Activated naive CD8-positive, alpha-beta T cell treated with anti-CD3 and anti-CD28 coated beads, Interleukin-2, amount 50 U/mL, for 24 hours (primary cell): ENCODE data around the gene IL34.

Source experiments
- ATAC-seq: fragments of 150-1000 bp; cut with Tn5 transposase; one replicate; pipeline ENCODE4 v1.10.0; 2021
- DNase-seq: peaks from one replicate; pipeline ENCODE4 v3.0.0; 2021
- H3K27ac Mint-ChIP-seq: one replicate; pipeline ENCODE4 v1.8.0; 2021; ENCODE audit warnings: mild to moderate bottlenecking, mixed read lengths
- H3K27me3 Mint-ChIP-seq: one replicate; pipeline ENCODE4 v1.8.0; 2021; ENCODE audit warnings: mixed read lengths
- H3K36me3 Mint-ChIP-seq: one replicate; pipeline ENCODE4 v1.8.0; 2021; ENCODE audit warnings: low read depth, mixed read lengths
- H3K4me1 Mint-ChIP-seq: one replicate; pipeline ENCODE4 v1.8.0; 2021; ENCODE audit warnings: mixed read lengths
- H3K4me3 Mint-ChIP-seq: one replicate; pipeline ENCODE4 v1.8.0; 2021; ENCODE audit warnings: mild to moderate bottlenecking, moderate library complexity, mixed read lengths
- H3K9me3 Mint-ChIP-seq: one replicate; pipeline ENCODE4 v1.8.0; 2021; ENCODE audit warnings: mixed read lengths

IL34 gene

GRCh38 chr16:70683146-70683944 is 37.0 kb downstream of the IL34 start:
- no peak overlapping the region for H3K27ac Mint-ChIP-seq
- ATAC-seq (no peak), DNase-seq (no peak)
- peaks cover 5% of the 10 kb centered on the region for H3K4me1 Mint-ChIP-seq
- H3K27me3 Mint-ChIP-seq, result peaks cover 10% of the 10 kb centered on the region
- no peaks in the 10 kb centered on the region for H3K36me3 Mint-ChIP-seq
- H3K4me3 Mint-ChIP-seq, result no peak overlapping the region
- H3K9me3 Mint-ChIP-seq, result no peaks in the 10 kb centered on the region

- no peak overlapping the region for H3K27ac Mint-ChIP-seq
Observed at GRCh38 chr16:70684146-70685060, 38.0 kb downstream of the IL34 start.

GRCh38 chr16:70685061-70685937 is 38.9 kb downstream of the IL34 start:
- H3K4me3 Mint-ChIP-seq, result peak overlapping the region; percentile 63
- H3K4me1 Mint-ChIP-seq, result peaks cover 5% of the 10 kb centered on the region
- peak; percentile 30 for ATAC-seq
- no peaks in the 10 kb centered on the region for H3K36me3 Mint-ChIP-seq
- peaks cover 10% of the 10 kb centered on the region for H3K27me3 Mint-ChIP-seq
- H3K27ac Mint-ChIP-seq, result no peak overlapping the region
- DNase-seq, result peak; percentile 26
- no peaks in the 10 kb centered on the region for H3K9me3 Mint-ChIP-seq

More at GRCh38 chr16:70684146-70685060, 38.0 kb downstream of the IL34 start:
- no peaks in the 10 kb centered on the region for H3K9me3 Mint-ChIP-seq
- no peak for DNase-seq
- peaks cover 10% of the 10 kb centered on the region for H3K27me3 Mint-ChIP-seq
- no peaks in the 10 kb centered on the region for H3K36me3 Mint-ChIP-seq
- peaks cover 5% of the 10 kb centered on the region for H3K4me1 Mint-ChIP-seq
- peak overlapping the region; percentile 63 for H3K4me3 Mint-ChIP-seq
- ATAC-seq, result no peak

- H3K36me3 Mint-ChIP-seq, result no peaks in the 10 kb centered on the region
- peak; percentile 42 for DNase-seq
Observed at GRCh38 chr16:70685938-70686375, 39.6 kb downstream of the IL34 start, which contains the start of gene MTSS2. TSS of gene MTSS2 (minus strand) at chr16:70686053. CDS start at chr16:70685791, 262 bp downstream.

GRCh38 chr16:70686376-70687101 is 40.2 kb downstream of the IL34 start:
- DNase-seq (no peak), ATAC-seq (peak; percentile 5)
- peak overlapping the region; percentile 40 for H3K4me3 Mint-ChIP-seq
- no peaks in the 10 kb centered on the region for H3K36me3 Mint-ChIP-seq
- H3K9me3 Mint-ChIP-seq, result no peaks in the 10 kb centered on the region
- H3K27me3 Mint-ChIP-seq, result peaks cover 10% of the 10 kb centered on the region
- H3K4me1 Mint-ChIP-seq, result peaks cover 5% of the 10 kb centered on the region
- H3K27ac Mint-ChIP-seq, result no peak overlapping the region

More at GRCh38 chr16:70685938-70686375, 39.6 kb downstream of the IL34 start, which contains the start of gene MTSS2:
- Mint-ChIP-seq H3K27me3 (peaks cover 10% of the 10 kb centered on the region), H3K27ac (no peak within 1 kb of the TSS), H3K4me3 (peak within 1 kb of the TSS; percentile 63), H3K9me3 (no peaks in the 10 kb centered on the region), H3K4me1 (peaks cover 5% of the 10 kb centered on the region)
- ATAC-seq, result peak; percentile 33

- no peak overlapping the region for H3K27ac Mint-ChIP-seq
- H3K4me1 Mint-ChIP-seq, result peaks cover 5% of the 10 kb centered on the region
- no peak for ATAC-seq
Observed at GRCh38 chr16:70687102-70687511, 40.7 kb downstream of the IL34 start.

GRCh38 chr16:70687671-70688245 is 41.4 kb downstream of the IL34 start:
- no peak for ATAC-seq
- H3K4me1 Mint-ChIP-seq, result peaks cover 5% of the 10 kb centered on the region
- no peak overlapping the region for H3K4me3 Mint-ChIP-seq
- H3K36me3 Mint-ChIP-seq, result no peaks in the 10 kb centered on the region
- no peak overlapping the region for H3K27ac Mint-ChIP-seq
- no peaks in the 10 kb centered on the region for H3K9me3 Mint-ChIP-seq
- no peak for DNase-seq
- H3K27me3 Mint-ChIP-seq, result peaks cover 10% of the 10 kb centered on the region

More at GRCh38 chr16:70687102-70687511, 40.7 kb downstream of the IL34 start:
- Mint-ChIP-seq H3K9me3 (no peaks in the 10 kb centered on the region), H3K36me3 (no peaks in the 10 kb centered on the region), H3K4me3 (no peak overlapping the region), H3K27me3 (peaks cover 10% of the 10 kb centered on the region)
- DNase-seq, result no peak

- no peak for DNase-seq
- H3K27me3 Mint-ChIP-seq, result peaks cover 10% of the 10 kb centered on the region
- no peaks in the 10 kb centered on the region for H3K36me3 Mint-ChIP-seq
- no peak overlapping the region for H3K4me3 Mint-ChIP-seq
- ATAC-seq, result no peak
- H3K9me3 Mint-ChIP-seq, result no peaks in the 10 kb centered on the region
- H3K27ac Mint-ChIP-seq, result no peak overlapping the region
- peaks cover 7% of the 10 kb centered on the region for H3K4me1 Mint-ChIP-seq
Observed at GRCh38 chr16:70688246-70688742, 41.9 kb downstream of the IL34 start.

GRCh38 chr16:70689035-70689969 is 42.9 kb downstream of the IL34 start:
- H3K36me3 Mint-ChIP-seq, result no peaks in the 10 kb centered on the region
- H3K4me3 Mint-ChIP-seq, result no peak overlapping the region
- H3K4me1 Mint-ChIP-seq, result peaks cover 6% of the 10 kb centered on the region
- ATAC-seq, result no peak
- no peak for DNase-seq
- H3K9me3 Mint-ChIP-seq, result no peaks in the 10 kb centered on the region
- no peak overlapping the region for H3K27ac Mint-ChIP-seq
- peaks cover 7% of the 10 kb centered on the region for H3K27me3 Mint-ChIP-seq

- H3K36me3 Mint-ChIP-seq, result no peaks in the 10 kb centered on the region
- H3K27me3 Mint-ChIP-seq, result peaks cover 4% of the 10 kb centered on the region
- DNase-seq, result no peak
- no peak overlapping the region for H3K4me3 Mint-ChIP-seq
- ATAC-seq, result no peak
- peaks cover 5% of the 10 kb centered on the region for H3K4me1 Mint-ChIP-seq
- no peaks in the 10 kb centered on the region for H3K9me3 Mint-ChIP-seq
- no peak overlapping the region for H3K27ac Mint-ChIP-seq
Observed at GRCh38 chr16:70689970-70690891, 43.9 kb downstream of the IL34 start.

GRCh38 chr16:70691223-70692129 is 45.1 kb downstream of the IL34 start:
- H3K4me1 Mint-ChIP-seq, result peaks cover 14% of the 10 kb centered on the region
- no peak for ATAC-seq
- no peak for DNase-seq
- H3K4me3 Mint-ChIP-seq, result no peak overlapping the region
- peaks cover 2% of the 10 kb centered on the region for H3K36me3 Mint-ChIP-seq
- H3K9me3 Mint-ChIP-seq, result no peaks in the 10 kb centered on the region
- peaks cover 3% of the 10 kb centered on the region for H3K27me3 Mint-ChIP-seq
- H3K27ac Mint-ChIP-seq, result no peak overlapping the region
